Uterus (tissue), 4 donors: ENCODE data around the gene ZNF839. TPM values are rescaled to one million over a fixed set of nuclear protein-coding genes. Genes with fewer than 3 reads are reported as not detected.

ENCODE experiments used
- DNase-seq, 2 donors: peaks; one replicate each; pipeline ENCODE4 v3.0.0-alpha.2; 2019 to 2020
- H3K27ac ChIP-seq, 2 donors: fragments of 200-600 bp; sonication (generic); 1 replicate in 1 of 2; 2 replicates in 1 of 2; pipeline ENCODE4 v1.5.1; 2016 to 2018
- H3K27me3 ChIP-seq, 2 donors: fragments of 200-600 bp; sonication (generic); one replicate each; pipeline ENCODE4 v1.5.1; 2018 to 2019; ENCODE audit warnings: control low read depth in 1 of 2
- H3K36me3 ChIP-seq, 2 donors: fragments of 200-600 bp; sonication (generic); one replicate each; pipeline ENCODE4 v1.5.1; 2019; ENCODE audit warnings: control low read depth in 1 of 2
- H3K4me1 ChIP-seq, 2 donors: fragments of 200-600 bp; sonication (generic); one replicate each; pipeline ENCODE4 v1.5.1; 2018 to 2019; ENCODE audit warnings: control low read depth in 1 of 2
- H3K4me3 ChIP-seq, 2 donors: fragments of 200-600 bp; sonication (generic); 1 replicate in 1 of 2; 2 replicates in 1 of 2; pipeline ENCODE4 v1.5.1; 2018 to 2019; ENCODE audit warnings: mild to moderate bottlenecking in 1 of 2
- H3K9me3 ChIP-seq, 2 donors: fragments of 200-600 bp; sonication (generic); one replicate each; pipeline ENCODE4 v1.5.1; 2019; ENCODE audit warnings: control low read depth in 1 of 2
- CTCF ChIP-seq, 4 experiments: fragments of 200-600 bp in 2 of 4; fragments of 450-650 bp in 2 of 4; sonication (generic) in 2 of 4; IDR thresholded peaks; one replicate each; pipeline ENCODE4 v1.5.1; 2016 to 2019; ENCODE audit warnings: antibody characterized with exemption in 4 of 4, mild to moderate bottlenecking in 2 of 4, moderate library complexity in 1 of 4
- POLR2A ChIP-seq, 2 donors: fragments of 450-650 bp; IDR thresholded peaks; one replicate each; pipeline ENCODE4 v1.6.1; 2016; ENCODE audit warnings: antibody characterized with exemption in 2 of 2, mild to moderate bottlenecking in 1 of 2, moderate library complexity in 1 of 2
- intact Hi-C: fragments of 100-400 bp; cut with DNase I; formaldehyde crosslinking; loops from one replicate; pipeline ENCODE4 v1.15.1; 2023; ENCODE audit warnings: low total_unique reads
- total RNA-seq, 4 donors: library from RNA; depleted of rRNA in 3 of 4; stranded (reverse); fragments of >200 nt in 3 of 4; gene quantifications; one replicate each; pipeline versions ENCODE4 v1.1.0 to v1.2.4, GENCODE V29; 2014 to 2023
- donor health status: DM: yes; HTN: yes; CAD: no.

Gene ZNF839
- 10 to 100 TPM in 2 of 4 donors, 1 to 10 TPM in 1, under 1 TPM in 1; 0.29 to 12.8 (median 6.4) TPM for total RNA-seq

- Histone ChIP-seq H3K9me3 (no peaks in the 10 kb centered on the region), H3K36me3 (no peaks in the 10 kb centered on the region), H3K4me1 (peaks cover 0 to 3% of the 10 kb centered on the region in 2 donors), H3K27ac (peak within 1 kb of the TSS; percentile 96 to 98), H3K4me3 (peak within 1 kb of the TSS; percentile 55 to 72), H3K27me3 (no peaks in the 10 kb centered on the region)
- TF ChIP-seq CTCF (IDR thresholded peaks at IDR 0.05) (peak in 2 of 4 experiments; percentile 3 to 33), POLR2A (IDR thresholded peaks at IDR 0.05) (peak; percentile 60 to 68)
- intact Hi-C loops = loop anchor here (10.0 kb wide), 1 partner anchor 85 kb away; no protein-coding TSS in a partner anchor
- peak; percentile 92 to 93 for DNase-seq
These were observed at the start of gene ZNF839 for GRCh38 chr14:102319351-102320032. Gene ZNF839 (plus strand): TSS chr14:102319746. CDS start chr14:102319766, 20 bp downstream.

- intact Hi-C loops = no loop called here
- DNase-seq = no peak
- no peak for TF ChIP-seq CTCF (IDR thresholded peaks at IDR 0.05)
- TF ChIP-seq POLR2A (IDR thresholded peaks at IDR 0.05) = no peak
- Histone ChIP-seq H3K36me3 (no peaks in the 10 kb centered on the region), H3K9me3 (no peaks in the 10 kb centered on the region), H3K27ac (no peak overlapping the region), H3K4me3 (no peak overlapping the region), H3K4me1 (no peaks in the 10 kb centered on the region), H3K27me3 (no peaks in the 10 kb centered on the region)
These were observed 47.2 kb upstream of the ZNF839 start for GRCh38 chr14:102272392-102272791.

GRCh38 chr14:102275866-102276265 is 43.7 kb upstream of the ZNF839 start:
- H3K27me3 ChIP-seq = no peaks in the 10 kb centered on the region
- no peaks in the 10 kb centered on the region for H3K9me3 ChIP-seq
- intact Hi-C loops = no loop called here
- TF ChIP-seq CTCF (IDR thresholded peaks at IDR 0.05) = no peak
- TF ChIP-seq POLR2A (IDR thresholded peaks at IDR 0.05) = no peak
- no peak overlapping the region for H3K4me3 ChIP-seq
- DNase-seq = no peak
- H3K4me1 ChIP-seq = no peaks in the 10 kb centered on the region
- no peak overlapping the region for H3K27ac ChIP-seq
- no peaks in the 10 kb centered on the region for H3K36me3 ChIP-seq

GRCh38 chr14:102277874-102278630 is 41.5 kb upstream of the ZNF839 start:
- DNase-seq = no peak
- no peak overlapping the region for H3K27ac ChIP-seq
- H3K4me1 ChIP-seq = no peaks in the 10 kb centered on the region
- H3K4me3 ChIP-seq = no peak overlapping the region
- H3K36me3 ChIP-seq = no peaks in the 10 kb centered on the region
- H3K27me3 ChIP-seq = no peaks in the 10 kb centered on the region
- no peaks in the 10 kb centered on the region for H3K9me3 ChIP-seq
- intact Hi-C loops = no loop called here
- TF ChIP-seq POLR2A (IDR thresholded peaks at IDR 0.05) = no peak
- TF ChIP-seq CTCF (IDR thresholded peaks at IDR 0.05) = no peak

- Histone ChIP-seq H3K4me3 (no peak overlapping the region), H3K27me3 (no peaks in the 10 kb centered on the region), H3K36me3 (no peaks in the 10 kb centered on the region), H3K27ac (no peak overlapping the region), H3K9me3 (no peaks in the 10 kb centered on the region), H3K4me1 (no peaks in the 10 kb centered on the region)
- no peak for DNase-seq
- no peak for TF ChIP-seq CTCF (IDR thresholded peaks at IDR 0.05)
- no peak for TF ChIP-seq POLR2A (IDR thresholded peaks at IDR 0.05)
- intact Hi-C loops = no loop called here
These were observed 41.0 kb upstream of the ZNF839 start for GRCh38 chr14:102278631-102278935.
